NCI-H2196 (cell line): ENCODE results near the gene CACNA1S.

Experiments used
- DNase-seq: peaks from one replicate; lab custom pipeline; 2025; ENCODE audit not compliant: unreplicated experiment; lab: John Stamatoyannopoulos, UW

CACNA1S gene

GRCh38 chr1:201119206-201120197 is 7.3 kb upstream of the CACNA1S start:
- DNase-seq: no peak

- no peak for DNase-seq
These were observed 3.9 kb upstream of the CACNA1S start for GRCh38 chr1:201116091-201116490.

GRCh38 chr1:201115390-201115937 is 3.2 kb upstream of the CACNA1S start:
- no peak for DNase-seq

GRCh38 chr1:201114245-201115131 is 2.3 kb upstream of the CACNA1S start:
- DNase-seq: peak; percentile 96

- no peak for DNase-seq
These were observed 1.4 kb upstream of the CACNA1S start for GRCh38 chr1:201113451-201114244.

GRCh38 chr1:201112926-201113325 is 700 bp upstream of the CACNA1S start:
- DNase-seq: no peak

- DNase-seq: no peak
These were observed 554 bp downstream of the CACNA1S start for GRCh38 chr1:201111672-201112071.

- DNase-seq: no peak
These were observed 1.1 kb downstream of the CACNA1S start for GRCh38 chr1:201111156-201111555.

GRCh38 chr1:201110616-201111015 is 1.6 kb downstream of the CACNA1S start:
- DNase-seq: no peak

- DNase-seq: no peak
These were observed 2.1 kb downstream of the CACNA1S start for GRCh38 chr1:201110138-201110537.

- no peak for DNase-seq
These were observed 2.6 kb downstream of the CACNA1S start for GRCh38 chr1:201109651-201110050.

- no peak for DNase-seq
These were observed 3.6 kb downstream of the CACNA1S start for GRCh38 chr1:201108614-201109013.

GRCh38 chr1:201105688-201106087 is 6.5 kb downstream of the CACNA1S start:
- DNase-seq: no peak

- no peak for DNase-seq
These were observed 8.1 kb downstream of the CACNA1S start for GRCh38 chr1:201104141-201104540.

GRCh38 chr1:201103666-201104065 is 8.6 kb downstream of the CACNA1S start:
- DNase-seq: no peak

- no peak for DNase-seq
These were observed 11.9 kb downstream of the CACNA1S start for GRCh38 chr1:201100169-201100930.

GRCh38 chr1:201098992-201099677 is 13.1 kb downstream of the CACNA1S start:
- DNase-seq: no peak

- DNase-seq: no peak
These were observed 15.0 kb downstream of the CACNA1S start for GRCh38 chr1:201096977-201097856.
